Activated CD8-positive, alpha-beta memory T cell treated with anti-CD3 and anti-CD28 coated beads, Interleukin-2, amount 50 U/mL, for 4 hours (primary cell): ENCODE results near the gene KCNJ18.
"Not testable (repeated sequence)": the region's sequence is repeated elsewhere in the genome, so short reads cannot be mapped to it uniquely, and the experiment has no call there.

ENCODE experiments used
- DNase-seq: peaks from one replicate; pipeline ENCODE4 v3.0.0-alpha.2; 2020

Gene KCNJ18

DNA sequence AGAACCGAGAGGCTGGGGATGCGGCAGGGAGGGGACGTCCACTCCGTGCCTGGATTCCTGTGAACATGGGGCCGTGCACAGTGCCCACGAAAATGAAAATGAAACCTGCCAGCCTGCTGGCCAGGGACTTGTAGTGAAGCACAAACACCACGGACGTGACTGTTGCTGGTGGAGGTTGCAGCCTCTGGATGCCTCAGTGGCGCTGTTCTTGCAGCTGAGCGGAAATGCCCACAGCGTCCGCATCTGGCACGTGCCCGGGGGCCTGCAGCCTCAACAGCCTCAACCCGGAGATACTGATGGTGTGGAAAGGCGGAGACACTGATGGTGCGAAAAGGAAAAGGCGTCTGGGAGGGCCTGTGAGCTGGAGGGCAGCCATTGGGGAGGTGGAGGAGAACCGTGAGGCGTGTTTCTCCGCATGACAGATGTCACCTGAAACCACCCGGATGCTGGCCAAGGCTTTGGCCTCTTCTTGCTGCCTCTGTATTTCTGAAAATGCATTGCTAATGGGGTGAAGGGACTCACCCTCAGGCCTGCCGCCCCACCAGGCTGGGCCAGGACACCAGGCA is 44.8 kb downstream of the KCNJ18 start:
- not testable (repeated sequence) for DNase-seq

DNA sequence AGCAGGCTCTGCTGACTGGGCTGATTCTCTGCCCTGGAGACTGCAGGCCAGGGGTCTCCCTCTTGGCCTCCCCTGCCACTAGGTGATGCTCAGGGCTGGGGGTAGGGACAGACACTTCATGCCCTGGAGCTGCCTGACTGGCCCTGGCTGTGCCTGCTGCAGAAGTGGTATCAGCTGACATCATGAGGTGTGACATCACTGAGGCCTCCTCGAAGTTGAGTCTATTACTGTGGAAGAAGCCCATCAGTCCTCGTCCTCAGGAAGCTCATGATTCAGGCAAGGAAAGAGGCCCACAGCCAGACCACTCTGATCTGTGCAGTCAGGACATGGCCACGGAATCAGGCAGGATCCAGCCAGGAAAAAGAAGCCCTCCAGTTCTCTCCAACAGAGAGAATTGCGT is 45.9 kb downstream of the KCNJ18 start:
- not testable (repeated sequence) for DNase-seq

DNA sequence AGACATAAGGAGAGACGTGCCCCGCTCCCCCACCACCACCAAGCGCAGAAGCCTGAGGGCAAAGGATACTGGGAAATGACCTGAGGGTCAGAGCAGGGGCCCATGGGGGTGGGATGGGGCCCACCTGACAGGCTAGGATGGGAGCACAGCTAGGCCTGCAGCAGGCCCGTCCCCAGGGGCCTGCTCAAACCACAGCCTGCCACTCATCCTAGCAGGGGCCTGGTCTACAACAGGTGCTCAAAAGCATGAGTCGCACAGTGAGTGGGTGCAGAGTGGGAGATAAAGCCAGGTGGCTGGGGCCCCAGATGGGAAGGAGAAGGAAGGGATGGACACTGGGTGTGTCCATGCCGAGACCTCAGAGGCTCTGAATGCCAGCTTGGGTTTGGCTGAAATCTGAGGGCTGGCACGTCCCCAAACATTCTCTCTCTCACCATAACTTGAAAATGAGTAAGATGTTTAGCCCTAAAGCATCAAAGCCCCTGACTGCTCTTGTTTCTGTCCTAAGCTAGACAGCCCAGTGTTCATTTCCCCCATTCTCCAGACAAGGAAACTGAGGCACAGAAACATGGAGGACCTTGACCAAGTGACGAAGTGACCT is 46.7 kb downstream of the KCNJ18 start:
- DNase-seq = not testable (repeated sequence)

DNA sequence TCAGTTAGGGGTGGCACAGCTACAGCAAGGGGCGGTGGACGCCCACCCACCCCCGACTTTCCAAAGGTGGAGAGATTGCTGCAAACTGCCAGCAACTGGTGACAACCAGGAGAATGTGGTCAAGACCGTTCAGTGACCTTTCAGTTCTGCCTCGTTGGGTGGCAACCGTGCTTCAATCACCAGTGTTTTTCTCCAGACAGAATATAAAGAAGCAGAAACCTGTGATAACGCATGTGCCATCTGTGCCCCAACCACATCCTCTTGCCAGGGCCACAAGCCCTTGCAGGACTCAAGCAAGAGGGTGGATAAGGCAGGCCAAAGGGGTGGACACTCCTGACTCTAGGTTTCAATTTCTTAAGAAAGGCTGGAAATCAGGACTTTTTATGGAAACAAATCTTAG is 47.2 kb downstream of the KCNJ18 start:
- DNase-seq = not testable (repeated sequence)

DNA sequence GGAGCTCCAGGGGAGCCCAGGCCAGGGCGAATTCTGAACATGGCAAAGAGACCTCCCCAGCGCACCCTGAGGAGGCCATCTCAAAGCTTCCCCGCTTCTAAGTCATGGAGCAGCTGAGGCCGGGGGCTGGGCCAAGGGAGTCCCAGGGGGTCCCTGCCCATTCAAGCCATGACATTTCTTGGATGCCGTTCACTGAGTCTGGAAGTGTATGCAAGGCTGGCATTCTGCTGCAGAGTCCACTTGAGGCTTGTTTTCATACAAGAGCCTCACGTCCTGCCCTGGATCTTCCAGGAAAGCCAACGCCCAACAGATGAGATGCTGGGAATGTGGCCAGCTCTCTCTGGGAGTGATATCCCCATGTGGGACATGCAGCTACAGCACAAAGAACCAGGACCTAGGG is 48.5 kb downstream of the KCNJ18 start:
- DNase-seq = not testable (repeated sequence)

DNA sequence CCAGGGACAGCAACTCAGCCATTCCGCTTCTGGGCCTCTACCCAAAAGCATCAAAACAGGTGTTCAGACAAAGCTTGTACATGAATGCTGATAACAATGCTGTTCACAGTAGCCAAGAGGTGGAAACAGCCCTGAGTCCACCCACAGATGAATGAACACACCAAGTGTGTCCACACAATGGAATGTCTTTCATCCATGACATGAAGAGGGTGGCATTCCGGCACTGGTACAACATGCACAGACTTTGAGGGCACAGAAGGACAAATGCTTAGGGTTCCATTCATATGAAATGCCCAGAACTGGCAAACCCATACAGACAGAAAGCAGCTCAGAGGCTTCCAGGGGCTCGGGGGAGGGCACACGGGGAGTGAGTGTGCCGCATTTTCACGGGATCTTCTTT is 49.2 kb downstream of the KCNJ18 start:
- DNase-seq = not testable (repeated sequence)

DNA sequence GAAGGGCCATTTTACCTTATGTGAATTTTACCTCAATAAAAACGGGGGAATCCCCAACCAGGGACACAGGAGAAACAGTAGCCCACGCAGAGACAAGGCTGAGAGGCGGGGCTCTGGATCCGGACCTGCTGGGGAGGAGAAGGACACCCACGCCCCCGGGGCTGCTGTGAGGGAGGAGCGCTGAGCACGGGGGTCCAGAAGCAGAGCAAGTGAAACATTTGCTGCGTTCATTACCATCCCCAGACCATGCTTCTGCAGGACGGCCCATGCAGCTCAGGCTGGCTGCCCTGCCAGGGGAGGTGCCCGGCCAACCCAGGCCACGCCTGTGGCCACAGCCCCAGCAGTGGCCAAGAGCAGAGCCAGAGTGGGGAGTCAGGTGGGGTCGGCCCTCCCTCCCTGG is 50.0 kb downstream of the KCNJ18 start:
- DNase-seq = no peak

DNA sequence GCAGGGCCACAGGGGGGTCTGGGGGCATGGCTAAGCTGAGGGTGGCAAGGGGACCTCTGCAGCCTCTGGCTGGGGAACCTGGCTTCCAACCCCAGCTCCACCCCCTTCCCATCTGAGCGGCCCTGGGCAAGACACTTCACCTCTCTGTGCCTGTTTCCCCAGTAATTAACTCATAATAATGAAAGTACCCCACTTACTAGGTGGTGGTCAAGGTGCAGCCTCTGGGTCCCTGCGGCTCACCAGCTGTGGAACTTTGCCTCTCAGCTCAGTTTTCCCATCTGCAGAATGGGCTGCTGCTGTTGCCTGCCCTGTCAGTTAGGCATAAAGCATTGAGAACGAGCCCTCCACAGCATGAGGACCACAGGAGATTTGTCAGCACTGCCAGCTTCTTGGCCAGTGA is 51.8 kb downstream of the KCNJ18 start:
- DNase-seq = not testable (repeated sequence)

DNA sequence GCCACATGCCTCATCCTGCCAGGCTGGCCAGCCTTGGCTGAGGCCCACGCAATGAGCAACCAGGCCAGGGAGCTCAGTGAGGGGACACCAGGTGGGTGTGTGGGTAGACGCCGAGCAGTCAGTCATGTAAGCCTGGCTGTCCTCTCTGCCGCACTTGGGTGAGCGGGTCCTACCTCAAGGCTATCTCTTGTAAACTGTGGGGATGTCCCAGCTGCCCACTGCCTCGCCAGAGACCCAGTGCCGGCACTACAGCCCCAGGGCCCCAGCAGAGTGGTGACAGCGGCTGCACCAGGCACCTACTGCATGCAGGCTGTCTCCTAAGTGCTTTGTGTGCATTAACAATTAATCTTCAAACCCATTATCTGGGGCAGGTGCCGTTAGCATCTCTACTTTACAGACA is 52.3 kb downstream of the KCNJ18 start:
- not testable (repeated sequence) for DNase-seq

DNA sequence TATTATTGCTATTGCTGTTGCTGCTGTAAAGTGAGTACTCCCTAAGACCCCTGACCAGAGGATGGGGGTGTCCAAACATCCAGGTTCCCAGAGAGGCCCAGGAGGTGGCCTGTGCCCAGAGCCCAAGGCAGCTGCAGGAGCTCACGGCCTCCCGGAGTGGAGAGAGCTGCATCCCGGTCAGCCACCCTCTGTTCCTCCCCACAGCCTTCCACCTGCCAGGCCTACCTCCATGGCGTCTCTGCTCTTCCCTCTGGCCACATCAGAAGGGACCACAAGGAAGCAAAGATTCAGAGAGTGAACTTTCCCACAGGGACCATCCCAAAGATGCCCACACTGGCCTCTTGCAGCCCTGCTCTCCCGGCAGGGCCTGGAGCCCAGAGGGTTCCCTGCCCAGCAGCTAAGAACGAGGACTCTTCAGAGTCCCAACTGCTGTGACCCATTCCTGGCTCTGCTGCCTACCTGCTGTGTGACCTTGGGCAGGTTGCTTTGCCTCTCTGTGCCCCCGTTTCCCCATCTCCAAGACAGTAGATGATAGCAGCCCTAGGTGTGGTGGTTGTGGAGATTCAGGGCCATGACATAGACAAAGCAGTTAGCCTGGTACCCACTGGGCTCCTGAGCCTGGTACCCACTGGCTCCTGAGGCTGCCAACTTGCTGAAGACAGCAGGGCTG is 53.2 kb downstream of the KCNJ18 start:
- not testable (repeated sequence) for DNase-seq

DNA sequence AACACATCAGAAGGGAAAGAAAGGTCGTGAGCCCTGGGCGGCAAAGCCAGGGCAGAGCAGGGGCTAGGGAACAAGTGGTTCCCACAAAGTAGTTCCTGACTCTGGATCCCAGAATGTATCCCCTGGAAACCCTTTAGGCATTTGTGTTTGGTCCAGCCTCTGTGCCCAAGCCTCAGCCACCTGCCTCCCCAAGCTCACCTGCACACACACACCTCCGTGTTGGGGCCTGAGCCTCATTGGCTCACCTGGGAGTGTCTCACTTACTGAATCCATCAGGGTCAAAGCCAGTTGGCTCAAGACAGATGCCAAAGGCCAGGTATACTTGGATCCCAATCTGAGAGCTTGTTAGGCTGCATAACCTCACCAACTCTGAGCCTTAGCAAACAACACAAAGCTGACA is 54.1 kb downstream of the KCNJ18 start:
- not testable (repeated sequence) for DNase-seq

DNA sequence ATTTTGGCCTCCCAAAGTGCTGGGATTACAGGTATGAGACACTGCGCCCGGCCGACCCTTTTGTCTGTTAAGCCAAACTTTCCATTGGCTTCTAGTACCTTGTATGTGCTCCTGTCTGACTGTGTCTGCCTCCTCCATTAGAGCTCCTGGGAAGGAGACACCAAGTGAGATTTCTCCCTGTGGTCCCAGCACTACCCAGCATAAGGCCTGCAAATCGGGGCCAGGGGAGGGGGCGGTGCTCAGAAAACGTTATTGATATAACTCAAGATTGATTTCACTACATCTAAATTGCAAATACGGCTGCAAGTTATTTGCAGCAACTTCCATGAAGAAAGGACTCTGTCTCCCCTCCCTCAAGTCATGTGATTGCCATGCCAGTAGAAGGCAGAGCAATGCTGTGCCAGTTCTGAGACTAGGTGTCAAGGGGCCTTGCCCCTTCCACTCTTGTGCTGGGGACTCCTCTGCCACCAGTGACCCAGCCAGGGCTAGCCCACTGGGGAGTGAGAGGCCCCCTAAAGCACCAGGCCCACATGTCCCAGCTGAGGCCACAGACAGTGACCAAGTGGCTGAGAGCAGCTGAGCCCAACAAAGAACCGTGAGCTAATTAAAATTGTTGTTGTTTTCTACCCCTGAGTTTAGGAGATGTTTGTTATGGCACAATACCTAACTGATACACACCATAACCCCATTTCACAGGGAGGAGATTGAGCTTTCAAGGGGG is 55.0 kb downstream of the KCNJ18 start:
- not testable (repeated sequence) for DNase-seq

DNA sequence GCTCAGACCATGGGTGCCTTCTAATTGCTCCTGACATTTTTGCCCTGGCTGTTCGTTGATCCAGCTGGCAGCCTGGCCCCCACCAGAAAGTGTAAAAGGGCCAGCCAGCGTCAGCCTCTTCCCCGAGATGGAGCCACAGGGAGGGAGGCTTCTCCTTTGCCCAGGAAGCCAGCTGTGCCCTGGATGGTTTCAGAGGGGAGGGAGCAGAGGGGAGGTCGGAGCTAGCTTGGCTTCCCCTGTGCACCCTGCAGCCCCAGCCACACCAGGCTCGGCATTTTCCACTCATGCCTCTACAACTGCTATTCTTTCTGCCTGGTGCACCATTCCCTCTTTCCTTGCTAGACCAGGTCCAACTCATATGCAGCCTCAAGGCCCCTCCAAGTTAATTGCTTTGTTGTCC is 56.4 kb downstream of the KCNJ18 start:
- DNase-seq = not testable (repeated sequence)

DNA sequence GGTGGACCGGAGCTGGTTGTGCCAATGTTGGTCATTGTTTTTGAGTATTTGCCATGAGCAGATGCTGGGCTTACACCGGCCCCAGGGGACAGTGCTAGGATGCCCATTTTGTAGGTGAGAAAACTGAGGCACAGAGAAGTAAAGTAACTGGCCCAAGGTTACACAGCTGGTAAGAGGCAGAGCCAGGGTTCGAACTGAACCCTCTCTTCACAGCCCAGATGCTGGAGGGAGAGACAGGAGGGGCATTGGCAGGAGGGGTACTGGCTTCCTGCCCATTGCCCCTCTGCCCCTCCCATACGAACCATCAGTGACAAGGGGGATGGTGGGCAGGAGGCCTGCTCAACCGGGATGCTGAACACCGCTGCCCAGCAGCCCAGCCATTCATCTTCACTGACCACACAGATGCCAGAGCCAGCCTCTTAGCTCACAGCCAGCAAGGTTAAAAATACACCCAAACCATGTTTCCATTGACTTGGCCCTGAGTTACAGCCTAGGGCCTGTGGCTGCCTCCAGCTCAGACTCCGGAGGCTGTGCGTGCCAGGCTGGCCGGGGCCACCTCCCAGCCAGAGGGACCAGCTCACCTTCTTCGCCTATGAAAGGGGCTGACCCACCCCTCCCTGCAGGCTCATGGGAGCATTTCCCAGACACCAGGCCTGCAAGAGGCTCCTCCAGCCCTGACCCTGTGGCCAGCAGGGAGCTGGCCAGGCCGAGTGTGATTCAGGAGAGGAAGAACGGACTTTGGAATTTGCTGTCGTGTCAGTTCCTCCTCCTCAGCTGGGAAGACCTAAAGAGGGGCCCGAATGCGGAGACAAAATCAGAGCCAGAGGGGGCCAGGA is 57.6 kb downstream of the KCNJ18 start:
- not testable (repeated sequence) for DNase-seq

DNA sequence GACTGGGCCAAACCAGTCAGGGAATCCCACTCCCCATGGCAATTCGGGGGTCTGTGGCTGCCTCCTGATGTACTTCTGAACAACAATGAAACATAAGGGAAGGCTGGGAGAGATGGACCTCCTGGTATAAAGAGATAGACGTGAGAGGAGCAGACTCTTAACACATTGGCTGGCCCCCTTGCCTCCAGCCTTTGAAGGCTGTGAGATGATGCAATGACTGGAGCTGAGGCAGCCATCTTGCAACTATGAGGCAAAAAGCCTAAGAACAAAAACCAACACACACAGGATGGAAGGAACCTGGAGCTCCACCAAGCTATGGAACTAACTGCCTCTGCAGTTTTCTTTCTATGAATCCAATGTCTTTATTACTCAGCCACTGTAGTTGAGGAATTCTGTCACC is 58.8 kb downstream of the KCNJ18 start:
- not testable (repeated sequence) for DNase-seq
